ENCODE results near the gene GNLY.

- TF ChIP-seq POLR2AphosphoS5 (IDR thresholded peaks at IDR 0.05; ENCODE audit: low read depth, low read length) (no peak), FOXP2 (optimal IDR thresholded peaks at IDR 0.05; ENCODE audit: borderline replicate concordance, extremely low read depth, extremely low read length, insufficient read depth) (no peak), TAF1 (IDR thresholded peaks at IDR 0.05; ENCODE audit: borderline replicate concordance, insufficient read depth, low read length) (no peak), REST (IDR thresholded peaks at IDR 0.05; ENCODE audit: insufficient read depth in 1 of 2, low read depth in 2 of 2, low read length in 2 of 2) (no peak), SIN3A (IDR thresholded peaks at IDR 0.05; ENCODE audit: borderline replicate concordance, insufficient read depth, low read length) (no peak)
Observed at GRCh38 chr2:85684380-85684779, 9.8 kb upstream of the GNLY start.
